Measurements from ENCODE around the gene SLC35A3. TPM values are rescaled to one million over a fixed set of nuclear protein-coding genes. Genes with fewer than 3 reads are reported as not detected.

The SLC35A3 gene
- total and polyA plus RNA-seq, 10 of the 15 experiments (the other 5 are each of a cell fraction or from before 2014, with no cell fraction given), result 3.6 to 24.3 (median 15.4) TPM

DNA sequence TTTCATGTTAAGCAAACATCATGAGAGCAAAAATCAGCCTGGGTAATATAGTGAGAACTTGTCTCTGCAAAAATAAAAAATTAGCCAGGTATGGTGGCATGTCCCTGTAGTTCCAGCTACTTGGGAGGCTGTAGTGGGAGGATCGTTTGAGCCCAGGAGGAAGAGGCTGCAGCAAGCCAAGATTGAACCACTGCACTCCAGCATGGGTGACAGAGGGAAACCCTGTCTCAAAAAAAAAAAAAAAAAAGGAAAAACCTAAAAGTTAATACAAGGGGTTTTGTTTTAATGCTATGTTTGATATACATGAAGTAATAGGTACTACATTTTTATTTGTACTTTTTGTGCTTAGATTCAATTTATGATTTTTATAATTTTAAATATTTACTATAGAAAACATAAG lies 27.1 kb upstream of the SLC35A3 start:
- H2AFZ ChIP-seq (ENCODE audit: control insufficient read depth, low read depth, low read length), result no peak overlapping the region

DNA sequence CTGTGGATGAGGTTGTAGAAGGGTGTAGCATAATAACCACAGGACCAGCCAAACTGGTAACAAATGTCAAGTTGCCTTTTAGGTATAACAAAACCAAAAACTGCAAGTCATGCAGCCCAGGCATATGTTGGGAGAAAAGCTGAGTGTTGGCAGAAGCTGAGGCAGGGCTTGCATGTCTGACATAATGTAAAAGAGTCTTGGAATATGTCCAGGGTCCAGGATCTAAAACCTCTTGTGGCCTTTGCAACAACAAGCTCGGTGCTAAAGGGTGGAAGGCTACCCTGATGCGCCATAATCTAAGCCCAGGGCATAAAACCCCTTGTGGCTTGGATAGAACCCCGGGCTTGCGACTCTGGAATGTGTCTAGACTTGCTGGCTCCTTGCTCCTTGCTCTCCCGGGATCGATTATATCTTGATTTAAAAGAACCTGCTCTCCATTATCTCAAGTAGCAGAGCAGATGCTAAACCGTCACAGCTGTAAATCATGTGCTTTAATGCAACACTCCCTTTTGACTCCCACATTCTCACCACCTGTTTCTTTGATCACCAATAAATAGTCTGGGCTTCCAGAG lies 26.5 kb upstream of the SLC35A3 start:
- Histone ChIP-seq H2AFZ (ENCODE audit: control insufficient read depth, low read depth, low read length) (no peak overlapping the region), H3K36me3 (ENCODE audit: control insufficient read depth in 2 of 2, insufficient read depth in 2 of 2, low read length in 1 of 2) (no peaks in the 10 kb centered on the region), H3K27me3 (replicated peaks in 1 of 2; ENCODE audit: control insufficient read depth in 2 of 2, insufficient read depth in 2 of 2, low read length in 1 of 2) (no peaks in the 10 kb centered on the region), H3K9me3 (replicated peaks; ENCODE audit: control insufficient read depth, insufficient read depth, low read length) (no peaks in the 10 kb centered on the region), H4K20me1 (ENCODE audit: control insufficient read depth, insufficient read depth) (no peaks in the 10 kb centered on the region), H3K4me1 (ENCODE audit: control insufficient read depth, insufficient read depth, low read length) (no peaks in the 10 kb centered on the region), H3K79me2 (ENCODE audit: control insufficient read depth, insufficient read depth, low read length) (no peaks in the 10 kb centered on the region), H3K4me2 (ENCODE audit: control insufficient read depth, insufficient read depth) (no peak overlapping the region), H3K9ac (ENCODE audit: control insufficient read depth, insufficient read depth, low read length) (no peak overlapping the region), H3K4me3 (no peak overlapping the region), H3K27ac (ENCODE audit: control insufficient read depth, insufficient read depth) (no peak overlapping the region)
- POLR2A ChIA-PET, result interaction anchor here (0.5 kb wide), 1 partner anchor 1641 kb away, joined by 4 read pairs; no protein-coding TSS in a partner anchor
- CTCF ChIA-PET, result no interaction called here
- RAD21 ChIA-PET (ENCODE audit: unreplicated experiment), result no interaction called here
- SMC1A ChIA-PET (ENCODE audit: uncharacterized antibody, unreplicated experiment), result no interaction called here
- intact Hi-C loops (cut with micrococcal nuclease; ENCODE audit: unreplicated experiment), result no loop called here
- in situ Hi-C loops (cut with MboI), result no loop called here
- WGBS (ENCODE audit: insufficient coverage, insufficient replicate concordance, low lambda C conversion rate, missing lambda C conversion rate), result 53% methylated on average over 7 of the region's 7 CpGs
- ATAC-seq (no peak), DNase-seq (ENCODE audit: low read depth, low spot score) (no peak), FAIRE-seq (no peak)
- no TSS peak for BruUV-seq (replicated peaks)
- TF ChIP-seq ELK1 (IDR thresholded peaks at IDR 0.05; ENCODE audit: low read depth, low read length) (no peak), ZNF217 (IDR thresholded peaks at IDR 0.05) (no peak), MEF2B (IDR thresholded peaks at IDR 0.05; ENCODE audit: partially characterized antibody, poor library complexity, severe bottlenecking) (no peak), HDGF (IDR thresholded peaks at IDR 0.05) (no peak), MYC (IDR thresholded peaks at IDR 0.05; ENCODE audit: insufficient read depth, insufficient read length, insufficient replicate concordance, low read length, severe bottlenecking) (no peak), RB1 (IDR thresholded peaks at IDR 0.05; ENCODE audit: borderline replicate concordance) (no peak), CTCF (IDR thresholded peaks at IDR 0.05 in 2 of 3, conservative IDR thresholded peaks at IDR 0.05 in 1 of 3; ENCODE audit: control insufficient read depth in 2 of 3, extremely low read depth in 1 of 3, insufficient read depth in 1 of 3, low read depth in 3 of 3, low read length in 3 of 3) (no peak), MTA2 (IDR thresholded peaks at IDR 0.05; ENCODE audit: low read depth) (no peak), SMC3 (IDR thresholded peaks at IDR 0.05; ENCODE audit: borderline replicate concordance, low read length) (no peak), TARDBP (IDR thresholded peaks at IDR 0.05; ENCODE audit: borderline replicate concordance) (no peak)

More for the DNA sequence above, 27.1 kb upstream of the SLC35A3 start:
- Histone ChIP-seq H3K9me3 (replicated peaks; ENCODE audit: control insufficient read depth, insufficient read depth, low read length) (no peaks in the 10 kb centered on the region), H3K79me2 (ENCODE audit: control insufficient read depth, insufficient read depth, low read length) (no peaks in the 10 kb centered on the region), H3K4me3 (no peak overlapping the region), H4K20me1 (ENCODE audit: control insufficient read depth, insufficient read depth) (no peaks in the 10 kb centered on the region), H3K9ac (ENCODE audit: control insufficient read depth, insufficient read depth, low read length) (no peak overlapping the region), H3K4me2 (ENCODE audit: control insufficient read depth, insufficient read depth) (no peak overlapping the region), H3K27me3 (replicated peaks in 1 of 2; ENCODE audit: control insufficient read depth in 2 of 2, insufficient read depth in 2 of 2, low read length in 1 of 2) (no peaks in the 10 kb centered on the region), H3K4me1 (ENCODE audit: control insufficient read depth, insufficient read depth, low read length) (no peaks in the 10 kb centered on the region), H3K27ac (ENCODE audit: control insufficient read depth, insufficient read depth) (no peak overlapping the region), H3K36me3 (ENCODE audit: control insufficient read depth in 2 of 2, insufficient read depth in 2 of 2, low read length in 1 of 2) (no peaks in the 10 kb centered on the region)
- CTCF ChIA-PET, result no interaction called here
- FAIRE-seq (no peak), DNase-seq (ENCODE audit: low read depth, low spot score) (no peak), ATAC-seq (no peak)
- intact Hi-C loops (cut with micrococcal nuclease; ENCODE audit: unreplicated experiment), result no loop called here
- BruUV-seq (replicated peaks), result no TSS peak
- POLR2A ChIA-PET, result interaction anchor here (0.7 kb wide), 1 partner anchor 46 kb away, joined by 3 read pairs; no protein-coding TSS in a partner anchor
- TF ChIP-seq EZH2 (IDR thresholded peaks at IDR 0.05; ENCODE audit: borderline replicate concordance, control insufficient read depth, low read depth, low read length), result no peak
- TF ChIP-seq BHLHE40 (IDR thresholded peaks at IDR 0.05; ENCODE audit: borderline replicate concordance in 1 of 2, low read depth in 2 of 2, low read length in 1 of 2), result no peak
- no peak for TF ChIP-seq FOS (IDR thresholded peaks at IDR 0.05; ENCODE audit: borderline replicate concordance, extremely low read depth, insufficient read length)
- no peak for TF ChIP-seq KDM1A (IDR thresholded peaks at IDR 0.05; ENCODE audit: borderline replicate concordance)
- no peak for TF ChIP-seq SPI1 (IDR thresholded peaks at IDR 0.05; ENCODE audit: borderline replicate concordance, insufficient read depth, low read depth, low read length)
- TF ChIP-seq CREM (IDR thresholded peaks at IDR 0.05; ENCODE audit: low read depth), result no peak
- SMC1A ChIA-PET (ENCODE audit: uncharacterized antibody, unreplicated experiment), result interaction anchor here (0.7 kb wide), 1 partner anchor 13 kb away, joined by 3 read pairs; no protein-coding TSS in a partner anchor
- RAD21 ChIA-PET (ENCODE audit: unreplicated experiment), result no interaction called here
- in situ Hi-C loops (cut with MboI), result no loop called here
- 8% methylated on average over 1 of the region's 1 CpG for whole genome bisulfite sequencing (ENCODE audit: insufficient coverage, insufficient replicate concordance, low lambda C conversion rate, missing lambda C conversion rate)
